Activated CD4-positive, alpha-beta T cell treated with anti-CD3 and anti-CD28 coated beads for 36 hours (primary cell): ENCODE measurements around the gene PRKG1. TPM values are rescaled to one million over a fixed set of nuclear protein-coding genes. Genes with fewer than 3 reads are reported as not detected.

Experiments used
- ATAC-seq: fragments of 200-7000 bp; cut with Tn5 transposase; one replicate; pipeline ENCODE4 v1.10.0; 2021; ENCODE audit warnings: mild to moderate bottlenecking, moderate library complexity
- CTCF ChIA-PET: fragments of 350-600 bp; sonication (Branson Sonifier 250); formaldehyde crosslinking; loops from one replicate; lab custom pipeline; 2021; ENCODE audit warnings: antibody characterized with exemption; lab: Charles Lee
- POLR2A ChIA-PET: fragments of 350-600 bp; sonication (Branson Sonifier 250); formaldehyde crosslinking; loops from one replicate; lab custom pipeline; 2021; ENCODE audit warnings: antibody characterized with exemption, inconsistent platforms; lab: Charles Lee
- DNase-seq: peaks from one replicate; pipeline ENCODE4 v3.0.0-alpha.2; 2020
- H3K27ac Mint-ChIP-seq: one replicate; pipeline ENCODE4 v1.8.0; 2021; ENCODE audit warnings: mixed read lengths
- H3K27me3 Mint-ChIP-seq: one replicate; pipeline ENCODE4 v1.8.0; 2021; ENCODE audit warnings: mixed read lengths
- H3K36me3 Mint-ChIP-seq: one replicate; pipeline ENCODE4 v1.8.0; 2021; ENCODE audit warnings: low read depth, mixed read lengths
- H3K4me1 Mint-ChIP-seq: one replicate; pipeline ENCODE4 v1.8.0; 2021; ENCODE audit warnings: mixed read lengths
- H3K4me3 Mint-ChIP-seq: one replicate; pipeline ENCODE4 v1.8.0; 2021; ENCODE audit warnings: mild to moderate bottlenecking, moderate library complexity, mixed read lengths
- H3K9me3 Mint-ChIP-seq: one replicate; pipeline ENCODE4 v1.8.0; 2021; ENCODE audit warnings: low read depth, mixed read lengths
- intact Hi-C, 2 experiments: fragments of 100-400 bp; cut with DNase I in 1 of 2; cut with micrococcal nuclease in 1 of 2; formaldehyde crosslinking; loops; one replicate each; pipeline versions ENCODE4 v1.14.2 to v1.15.1; 2022 to 2024; cut with DNase I, micrococcal nuclease
- total RNA-seq, 2 experiments: library from RNA; stranded (reverse); gene quantifications; one replicate each; pipeline ENCODE4 v1.2.3, GENCODE V29; 2021

Gene PRKG1
- total RNA-seq, 2 experiments from 2014 or later: not detected

- Mint-ChIP-seq H3K4me3 (no peak overlapping the region), H3K27ac (no peak overlapping the region), H3K36me3 (no peaks in the 10 kb centered on the region), H3K27me3 (no peaks in the 10 kb centered on the region), H3K9me3 (no peaks in the 10 kb centered on the region), H3K4me1 (no peaks in the 10 kb centered on the region)
- POLR2A ChIA-PET: no interaction called here
- DNase-seq: no peak
- CTCF ChIA-PET: no interaction called here
- intact Hi-C loops: no loop called here
- ATAC-seq: no peak
These were observed 161.6 kb downstream of the PRKG1 start for GRCh38 chr10:51235865-51236264.

GRCh38 chr10:51239006-51239405 is 164.7 kb downstream of the PRKG1 start:
- CTCF ChIA-PET: interaction anchor here (0.7 kb wide), 1 partner anchor 927 kb away, joined by 4 read pairs; no protein-coding TSS in a partner anchor
- DNase-seq: no peak
- intact Hi-C loops: no loop called here
- POLR2A ChIA-PET: no interaction called here
- no peaks in the 10 kb centered on the region for H3K36me3 Mint-ChIP-seq
- ATAC-seq: no peak
- H3K4me3 Mint-ChIP-seq: no peak overlapping the region
- H3K4me1 Mint-ChIP-seq: no peaks in the 10 kb centered on the region
- no peak overlapping the region for H3K27ac Mint-ChIP-seq
- no peaks in the 10 kb centered on the region for H3K9me3 Mint-ChIP-seq
- H3K27me3 Mint-ChIP-seq: no peaks in the 10 kb centered on the region

GRCh38 chr10:51241461-51241860 is 167.2 kb downstream of the PRKG1 start:
- intact Hi-C loops: no loop called here
- Mint-ChIP-seq H3K36me3 (no peaks in the 10 kb centered on the region), H3K27ac (no peak overlapping the region), H3K9me3 (no peaks in the 10 kb centered on the region), H3K4me1 (no peaks in the 10 kb centered on the region), H3K4me3 (no peak overlapping the region), H3K27me3 (no peaks in the 10 kb centered on the region)
- ChIA-PET CTCF (no interaction called here), POLR2A (no interaction called here)
- DNase-seq: no peak
- no peak for ATAC-seq

GRCh38 chr10:51242393-51242792 is 168.1 kb downstream of the PRKG1 start:
- Mint-ChIP-seq H3K36me3 (no peaks in the 10 kb centered on the region), H3K4me1 (no peaks in the 10 kb centered on the region), H3K27ac (no peak overlapping the region), H3K4me3 (no peak overlapping the region), H3K27me3 (no peaks in the 10 kb centered on the region), H3K9me3 (no peaks in the 10 kb centered on the region)
- no peak for ATAC-seq
- intact Hi-C loops: no loop called here
- ChIA-PET CTCF (no interaction called here), POLR2A (no interaction called here)
- DNase-seq: no peak

- Mint-ChIP-seq H3K4me1 (no peaks in the 10 kb centered on the region), H3K27ac (no peak overlapping the region), H3K9me3 (no peaks in the 10 kb centered on the region), H3K27me3 (no peaks in the 10 kb centered on the region), H3K36me3 (no peaks in the 10 kb centered on the region), H3K4me3 (no peak overlapping the region)
- intact Hi-C loops: no loop called here
- ChIA-PET CTCF (no interaction called here), POLR2A (no interaction called here)
- ATAC-seq (no peak), DNase-seq (no peak)
These were observed 170.0 kb downstream of the PRKG1 start for GRCh38 chr10:51244309-51244708.

- Mint-ChIP-seq H3K27me3 (no peaks in the 10 kb centered on the region), H3K27ac (no peak overlapping the region), H3K4me3 (no peak overlapping the region), H3K36me3 (no peaks in the 10 kb centered on the region), H3K9me3 (no peaks in the 10 kb centered on the region), H3K4me1 (no peaks in the 10 kb centered on the region)
- CTCF ChIA-PET: no interaction called here
- DNase-seq (no peak), ATAC-seq (no peak)
- intact Hi-C loops: no loop called here
- POLR2A ChIA-PET: no interaction called here
These were observed 170.6 kb downstream of the PRKG1 start for GRCh38 chr10:51244748-51245490.

- H3K36me3 Mint-ChIP-seq: no peaks in the 10 kb centered on the region
- ChIA-PET POLR2A (no interaction called here), CTCF (no interaction called here)
- DNase-seq: no peak
- H3K4me1 Mint-ChIP-seq: no peaks in the 10 kb centered on the region
- no peaks in the 10 kb centered on the region for H3K9me3 Mint-ChIP-seq
- intact Hi-C loops: no loop called here
- no peaks in the 10 kb centered on the region for H3K27me3 Mint-ChIP-seq
- no peak overlapping the region for H3K4me3 Mint-ChIP-seq
- H3K27ac Mint-ChIP-seq: no peak overlapping the region
- no peak for ATAC-seq
These were observed 171.9 kb downstream of the PRKG1 start for GRCh38 chr10:51246156-51246555.

- Mint-ChIP-seq H3K4me1 (no peaks in the 10 kb centered on the region), H3K9me3 (no peaks in the 10 kb centered on the region), H3K27me3 (no peaks in the 10 kb centered on the region), H3K27ac (no peak overlapping the region), H3K36me3 (no peaks in the 10 kb centered on the region), H3K4me3 (no peak overlapping the region)
- ChIA-PET CTCF (no interaction called here), POLR2A (no interaction called here)
- no peak for ATAC-seq
- intact Hi-C loops: no loop called here
- DNase-seq: no peak
These were observed 176.1 kb downstream of the PRKG1 start for GRCh38 chr10:51250278-51250920.

GRCh38 chr10:51251110-51251509 is 176.8 kb downstream of the PRKG1 start:
- no peak for DNase-seq
- ATAC-seq: no peak
- ChIA-PET POLR2A (no interaction called here), CTCF (no interaction called here)
- Mint-ChIP-seq H3K4me3 (no peak overlapping the region), H3K27ac (no peak overlapping the region), H3K36me3 (no peaks in the 10 kb centered on the region), H3K27me3 (no peaks in the 10 kb centered on the region), H3K4me1 (no peaks in the 10 kb centered on the region), H3K9me3 (no peaks in the 10 kb centered on the region)
- intact Hi-C loops: no loop called here

- Mint-ChIP-seq H3K27me3 (no peaks in the 10 kb centered on the region), H3K27ac (no peak overlapping the region), H3K9me3 (no peaks in the 10 kb centered on the region), H3K4me1 (no peaks in the 10 kb centered on the region), H3K36me3 (no peaks in the 10 kb centered on the region), H3K4me3 (no peak overlapping the region)
- ATAC-seq: no peak
- ChIA-PET POLR2A (no interaction called here), CTCF (no interaction called here)
- DNase-seq: no peak
- intact Hi-C loops: no loop called here
These were observed 181.1 kb downstream of the PRKG1 start for GRCh38 chr10:51255381-51255780.

- ChIA-PET CTCF (no interaction called here), POLR2A (no interaction called here)
- Mint-ChIP-seq H3K9me3 (peaks cover 2% of the 10 kb centered on the region), H3K36me3 (no peaks in the 10 kb centered on the region), H3K27ac (no peak overlapping the region), H3K4me1 (no peaks in the 10 kb centered on the region), H3K27me3 (no peaks in the 10 kb centered on the region), H3K4me3 (no peak overlapping the region)
- DNase-seq (no peak), ATAC-seq (no peak)
- intact Hi-C loops: no loop called here
These were observed 183.4 kb downstream of the PRKG1 start for GRCh38 chr10:51257511-51258248.

GRCh38 chr10:51260376-51260775 is 186.1 kb downstream of the PRKG1 start:
- Mint-ChIP-seq H3K4me1 (no peaks in the 10 kb centered on the region), H3K4me3 (no peak overlapping the region), H3K9me3 (peaks cover 2% of the 10 kb centered on the region), H3K27ac (no peak overlapping the region), H3K36me3 (no peaks in the 10 kb centered on the region), H3K27me3 (no peaks in the 10 kb centered on the region)
- ChIA-PET POLR2A (no interaction called here), CTCF (interaction anchor here (0.6 kb wide), 1 partner anchor 13 kb away, joined by 3 read pairs; no protein-coding TSS in a partner anchor)
- no peak for ATAC-seq
- intact Hi-C loops: no loop called here
- DNase-seq: no peak
